HUES6 (cell line): Measurements from ENCODE around the gene SPSB1.
"Not testable (repeated sequence)": the region's sequence is repeated elsewhere in the genome, so short reads cannot be mapped to it uniquely, and the experiment has no call there.

Source experiments
- H3K27ac ChIP-seq: 2 replicates; pipeline ENCODE4 v1.7.0; 2013; ENCODE audit warnings: low read depth, mild to moderate bottlenecking, low read length, inconsistent platforms
- H3K27me3 ChIP-seq: 2 replicates; pipeline ENCODE4 v1.6.1; 2013; ENCODE audit warnings: low read length; ENCODE audit not compliant: control insufficient read depth, insufficient read depth
- H3K36me3 ChIP-seq: 2 replicates; pipeline ENCODE4 v1.6.1; 2013; ENCODE audit warnings: low read length; ENCODE audit not compliant: control insufficient read depth, insufficient read depth
- H3K4me1 ChIP-seq: 2 replicates; pipeline ENCODE4 v1.6.1; 2013; ENCODE audit warnings: low read length; ENCODE audit not compliant: control insufficient read depth, insufficient read depth
- H3K4me3 ChIP-seq: 2 replicates; pipeline ENCODE4 v1.5.1; 2013; ENCODE audit warnings: low read depth, low read length
- H3K9ac ChIP-seq: one replicate; pipeline ENCODE4 v1.6.1; 2013; ENCODE audit warnings: mild to moderate bottlenecking, low read length
- H3K9me3 ChIP-seq: 2 replicates; pipeline ENCODE4 v1.6.1; 2013; ENCODE audit warnings: low read depth, low read length; ENCODE audit not compliant: control insufficient read depth, insufficient read depth

Gene SPSB1

DNA sequence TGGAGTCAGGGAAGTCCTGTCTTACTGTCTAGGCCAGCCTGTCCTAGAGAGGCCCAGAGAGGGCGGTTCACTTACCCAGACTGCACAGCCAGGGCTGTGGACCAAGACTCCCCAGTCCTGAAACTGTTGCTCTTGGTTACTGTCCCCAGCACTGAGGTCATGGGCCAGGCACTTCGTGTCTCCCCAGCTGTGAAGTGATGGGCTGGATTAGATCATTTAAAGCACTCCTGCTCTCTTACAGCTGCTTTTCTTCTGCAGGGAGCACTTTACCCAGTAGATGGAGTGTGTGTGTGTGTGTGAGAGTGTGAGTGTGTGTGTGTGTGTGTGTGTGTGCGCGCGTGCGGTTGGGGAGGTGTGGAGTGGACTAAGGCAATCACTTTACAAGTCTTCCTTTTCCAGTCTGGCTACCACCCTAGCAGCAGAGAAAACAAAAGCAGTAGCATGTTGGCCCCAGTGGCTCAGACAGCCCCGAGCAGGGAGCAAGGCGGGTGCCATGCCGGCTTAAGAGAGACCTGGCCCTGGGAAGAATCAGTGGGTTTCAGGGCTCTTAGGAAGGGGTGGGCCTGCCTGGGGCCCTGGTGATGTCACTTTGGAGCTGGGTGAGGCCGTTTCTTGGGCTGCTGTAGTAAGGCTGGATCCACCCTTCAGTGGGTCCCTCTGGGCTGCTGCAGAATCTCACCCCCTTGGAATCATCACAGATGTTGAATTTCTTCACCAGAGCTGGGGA is 2.4 kb downstream of the SPSB1 start:
- Histone ChIP-seq H3K27me3 (peaks cover 21% of the 10 kb centered on the region), H3K9me3 (no peaks in the 10 kb centered on the region), H3K9ac (no peak overlapping the region), H3K36me3 (no peaks in the 10 kb centered on the region), H3K4me1 (peaks cover 25% of the 10 kb centered on the region), H3K27ac (no peak overlapping the region), H3K4me3 (no peak overlapping the region)

DNA sequence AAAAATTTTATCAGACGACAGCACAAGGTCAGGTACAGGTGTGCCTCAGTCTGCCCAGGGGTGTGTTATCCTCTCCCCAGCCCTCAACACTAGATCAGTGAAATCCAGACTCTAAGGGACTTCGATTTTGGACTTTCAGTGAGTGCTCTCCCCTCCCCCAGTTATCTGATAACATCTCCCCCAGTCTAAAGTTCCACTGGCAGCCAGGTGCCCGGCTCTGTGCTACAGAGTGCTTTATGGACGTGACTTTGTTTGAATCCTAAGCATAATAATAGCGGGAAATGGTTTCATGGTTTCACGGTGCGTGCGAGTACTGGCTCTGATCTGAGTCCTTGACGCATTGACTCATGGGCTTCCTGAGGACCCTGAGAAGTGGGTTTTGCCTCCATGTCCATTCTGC is 3.2 kb downstream of the SPSB1 start:
- Histone ChIP-seq H3K36me3 (no peaks in the 10 kb centered on the region), H3K9ac (no peak overlapping the region), H3K9me3 (no peaks in the 10 kb centered on the region), H3K27me3 (peaks cover 21% of the 10 kb centered on the region), H3K4me3 (no peak overlapping the region), H3K4me1 (peaks cover 25% of the 10 kb centered on the region), H3K27ac (no peak overlapping the region)

DNA sequence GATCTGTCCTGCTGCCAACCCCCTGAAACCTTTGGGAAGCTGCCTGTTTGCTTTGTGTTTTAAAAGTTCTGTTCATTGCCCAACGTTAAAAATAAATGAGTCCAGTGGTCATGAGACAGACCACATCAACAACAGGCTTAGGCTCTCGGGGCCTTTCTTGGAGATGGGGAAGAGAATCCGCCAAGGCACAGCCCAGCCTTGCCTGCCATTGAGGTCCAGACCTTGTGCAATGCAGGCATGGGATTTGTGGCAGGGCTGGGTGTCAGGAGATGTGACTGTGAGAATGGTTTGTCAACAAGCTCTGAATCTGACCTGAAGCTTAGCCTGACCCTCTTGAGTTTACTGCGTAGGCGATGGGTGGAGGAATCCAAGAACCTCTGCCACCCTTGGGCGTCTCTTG is 4.2 kb downstream of the SPSB1 start:
- Histone ChIP-seq H3K4me1 (peaks cover 22% of the 10 kb centered on the region), H3K27me3 (peaks cover 16% of the 10 kb centered on the region), H3K9ac (no peak overlapping the region), H3K36me3 (no peaks in the 10 kb centered on the region; the same call in 1 of the 2 replicates), H3K9me3 (no peaks in the 10 kb centered on the region), H3K27ac (no peak overlapping the region), H3K4me3 (no peak overlapping the region)

DNA sequence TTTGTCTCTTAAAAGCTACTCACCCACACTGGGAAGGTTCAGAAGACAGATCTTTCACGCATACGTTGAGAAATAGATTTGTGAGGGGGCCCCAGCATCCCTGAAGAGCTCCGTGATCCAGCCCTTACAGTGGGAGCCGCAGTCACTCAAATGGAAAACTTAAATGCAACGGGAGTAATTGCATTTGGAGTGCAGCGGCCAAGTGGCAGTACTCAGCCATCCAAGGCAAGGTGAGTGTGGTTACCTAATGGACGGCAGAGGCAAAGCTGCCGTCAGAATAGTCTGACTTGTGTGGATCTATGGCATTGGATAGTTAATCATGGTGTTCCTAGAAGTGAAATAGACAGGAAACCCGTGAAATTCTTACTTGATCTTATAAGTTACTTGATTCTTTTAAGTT is 5.1 kb downstream of the SPSB1 start:
- Histone ChIP-seq H3K36me3 (no peaks in the 10 kb centered on the region; the same call in 1 of the 2 replicates), H3K4me1 (peaks cover 21% of the 10 kb centered on the region), H3K9me3 (no peaks in the 10 kb centered on the region), H3K27me3 (peaks cover 10% of the 10 kb centered on the region), H3K9ac (no peak overlapping the region), H3K4me3 (no peak overlapping the region), H3K27ac (no peak overlapping the region)

DNA sequence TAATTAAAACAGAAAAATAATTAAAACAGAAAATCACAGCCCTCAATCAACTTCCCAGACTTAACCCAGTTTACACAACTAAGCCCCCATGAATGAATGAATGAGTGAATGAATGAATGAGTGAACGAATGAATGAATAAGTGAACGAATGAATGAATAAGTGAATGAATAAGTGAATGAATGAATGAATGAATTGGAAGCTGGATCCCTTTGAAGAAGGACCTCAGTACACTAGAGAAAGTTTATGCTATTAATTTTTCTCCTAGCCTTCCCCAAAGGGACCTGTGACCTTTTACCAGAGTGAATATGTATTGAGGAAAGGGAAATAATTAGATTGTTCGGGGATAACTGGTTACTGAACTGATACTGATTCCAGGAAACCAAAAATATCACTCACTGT is 5.6 kb downstream of the SPSB1 start:
- H3K36me3 ChIP-seq = no peaks in the 10 kb centered on the region; the same call in 1 of the 2 replicates
- H3K4me1 ChIP-seq = peaks cover 23% of the 10 kb centered on the region
- peaks cover 10% of the 10 kb centered on the region for H3K27me3 ChIP-seq
- no peak overlapping the region for H3K27ac ChIP-seq
- no peak overlapping the region for H3K9ac ChIP-seq
- no peaks in the 10 kb centered on the region for H3K9me3 ChIP-seq
- H3K4me3 ChIP-seq = no peak overlapping the region

DNA sequence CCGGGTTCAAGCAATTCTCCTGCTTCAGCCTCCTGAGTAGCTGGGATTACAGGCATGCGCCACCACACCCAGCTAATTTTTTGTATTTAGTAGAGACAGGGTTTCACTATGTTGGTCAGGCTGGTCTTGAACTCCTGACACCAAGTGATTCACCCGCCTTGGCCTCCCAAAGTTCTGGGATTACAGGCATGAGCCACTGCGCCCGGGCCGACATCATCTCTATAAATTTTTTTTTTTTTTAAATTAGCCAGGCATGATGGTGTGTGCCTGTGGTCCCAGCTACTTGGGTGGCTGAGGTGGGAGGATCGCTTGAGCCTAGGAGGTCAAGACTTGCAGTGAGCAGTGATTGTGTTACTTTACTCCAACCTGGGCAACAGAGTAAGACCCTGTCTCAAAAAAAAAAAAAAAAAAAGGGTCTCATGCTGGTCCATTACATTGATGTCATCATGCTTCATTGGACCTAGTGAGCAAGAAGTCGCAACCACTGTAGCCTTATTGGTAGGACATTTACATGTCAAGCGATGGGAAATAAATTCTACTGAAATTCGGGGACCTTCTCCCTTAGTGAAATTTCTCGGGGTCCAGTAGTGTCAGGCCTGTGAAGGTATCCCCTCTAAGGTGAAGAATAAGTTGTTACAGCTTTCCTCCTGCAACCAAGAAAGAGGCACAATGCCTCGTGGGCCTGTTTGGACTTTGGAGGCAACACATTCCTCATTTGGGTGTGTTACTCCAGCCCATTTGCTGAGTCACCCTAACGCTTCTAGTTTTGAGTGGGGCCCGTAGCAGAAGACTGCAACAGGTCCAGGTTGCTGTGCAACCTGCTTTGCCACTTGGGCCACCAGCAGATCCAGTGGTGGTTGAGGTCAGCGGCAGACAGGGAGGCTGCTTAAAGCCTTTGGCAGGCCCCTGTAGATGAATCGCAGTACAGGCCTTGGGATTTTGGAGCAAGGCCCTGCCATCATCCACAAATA is 7.2 kb downstream of the SPSB1 start:
- H3K36me3 ChIP-seq, H3K4me3 ChIP-seq, H3K9me3 ChIP-seq, H3K27ac ChIP-seq, H3K27me3 ChIP-seq, H3K9ac ChIP-seq: not testable (repeated sequence)
- H3K4me1 ChIP-seq = peaks cover 16% of the 10 kb centered on the region; the same call in 1 of the 2 replicates

DNA sequence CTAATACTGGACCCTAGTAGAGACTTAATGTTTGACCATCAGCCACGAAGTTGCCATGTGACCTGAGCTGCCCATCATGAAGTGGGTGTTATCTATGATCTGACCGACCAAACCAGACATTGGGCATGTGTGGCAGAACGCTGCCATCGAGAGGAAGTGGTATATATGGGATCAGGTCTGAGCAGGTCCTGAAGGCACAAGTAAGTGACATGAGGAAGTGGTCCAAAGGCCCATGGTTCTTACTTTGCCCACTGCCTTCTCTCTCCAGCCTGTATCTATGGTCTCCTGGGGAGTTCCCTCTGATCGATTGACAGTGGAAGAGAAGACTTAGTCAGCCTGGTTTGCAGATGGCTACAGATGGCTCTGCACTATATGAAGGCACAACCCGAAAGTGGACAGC is 7.9 kb downstream of the SPSB1 start:
- no peak overlapping the region for H3K27ac ChIP-seq
- no peaks in the 10 kb centered on the region for H3K27me3 ChIP-seq
- no peak overlapping the region for H3K4me3 ChIP-seq
- no peak overlapping the region for H3K9ac ChIP-seq
- no peaks in the 10 kb centered on the region; the same call in 1 of the 2 replicates for H3K36me3 ChIP-seq
- no peaks in the 10 kb centered on the region for H3K9me3 ChIP-seq
- H3K4me1 ChIP-seq = peaks cover 9% of the 10 kb centered on the region; the same call in 1 of the 2 replicates

DNA sequence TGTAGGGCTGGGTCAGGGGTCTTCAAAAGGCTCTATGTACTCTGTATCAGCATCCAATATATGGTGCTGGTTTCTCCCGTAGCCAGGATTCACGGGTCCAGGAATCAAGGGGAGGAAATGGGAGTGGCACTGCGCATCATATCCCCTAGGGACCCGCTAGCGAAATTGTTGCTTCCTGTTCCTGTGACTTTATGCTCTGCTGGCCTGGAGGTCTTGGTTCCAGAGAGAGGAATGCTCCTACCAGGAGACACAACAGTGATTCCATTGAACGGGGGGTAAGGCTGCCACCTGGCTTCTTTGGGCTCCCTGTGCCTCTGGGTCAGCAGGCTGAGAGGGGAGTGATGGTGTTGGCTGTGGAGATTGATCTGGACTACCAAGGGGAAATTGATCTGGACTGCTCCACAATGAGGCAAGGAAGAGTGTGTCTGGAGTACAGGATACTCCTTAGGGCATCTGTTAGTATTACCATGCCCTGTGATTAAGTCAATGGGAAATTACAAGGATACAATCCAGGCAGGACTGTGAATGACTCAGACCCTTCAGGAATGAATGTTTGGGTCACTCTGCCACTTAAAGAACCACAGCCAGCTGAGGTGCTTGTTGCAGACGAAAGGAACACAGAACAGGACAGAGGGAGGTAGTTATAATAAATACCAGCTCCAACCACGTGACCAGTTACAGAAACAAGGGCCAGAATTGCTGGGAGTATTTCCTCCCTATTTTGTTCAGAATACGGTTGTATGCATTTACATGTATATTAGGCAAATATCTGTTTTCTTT is 10.2 kb downstream of the SPSB1 start:
- Histone ChIP-seq H3K27ac (no peak overlapping the region), H3K4me3 (no peak overlapping the region), H3K9me3 (no peaks in the 10 kb centered on the region), H3K27me3 (no peaks in the 10 kb centered on the region), H3K9ac (no peak overlapping the region), H3K36me3 (no peaks in the 10 kb centered on the region; the same call in 1 of the 2 replicates), H3K4me1 (peaks cover 6% of the 10 kb centered on the region; the same call in 1 of the 2 replicates)

DNA sequence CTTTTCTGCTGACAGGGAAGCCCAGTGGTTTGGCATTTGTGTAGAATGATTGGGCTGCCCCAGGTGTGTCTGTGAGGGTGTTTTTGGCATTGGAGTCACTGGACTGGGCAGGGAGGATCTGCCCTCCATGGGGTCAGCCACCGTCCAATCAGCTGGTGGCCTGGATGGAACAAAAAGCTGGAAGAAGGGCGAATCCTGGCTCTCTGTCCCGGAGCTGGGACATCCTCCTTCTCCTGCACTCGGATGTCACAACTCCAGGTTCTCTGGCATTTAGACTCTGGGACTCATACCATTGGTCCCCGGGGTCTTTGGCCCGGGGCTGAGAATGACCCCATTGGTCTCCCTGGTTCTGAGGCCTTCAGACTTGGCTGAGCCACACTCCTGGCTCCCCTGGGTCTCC is 11.2 kb downstream of the SPSB1 start:
- Histone ChIP-seq H3K27me3 (no peaks in the 10 kb centered on the region), H3K27ac (no peak overlapping the region)

DNA sequence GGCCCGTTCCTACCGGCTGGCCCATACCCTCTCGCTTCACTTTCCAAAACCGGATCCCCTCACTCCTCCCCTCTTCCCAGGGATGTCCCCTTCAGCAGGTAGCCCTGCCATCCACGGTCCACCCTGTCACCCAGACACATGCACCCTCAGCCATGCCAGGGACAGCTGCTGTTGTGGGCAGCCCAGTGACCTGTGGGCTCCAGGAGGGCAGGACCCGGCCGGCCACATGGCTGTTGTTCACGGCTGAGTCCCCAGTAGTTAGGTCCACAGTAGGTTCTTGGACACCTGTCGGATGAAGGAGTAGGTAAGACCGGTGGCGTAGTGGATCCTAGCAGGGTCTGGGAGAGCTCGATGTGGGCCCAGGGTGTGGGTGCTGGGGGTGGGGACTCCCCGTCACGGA is 12.5 kb downstream of the SPSB1 start:
- Histone ChIP-seq H3K27ac (no peak overlapping the region), H3K4me1 (peaks cover 6% of the 10 kb centered on the region; the same call in 1 of the 2 replicates), H3K36me3 (no peaks in the 10 kb centered on the region; the same call in 1 of the 2 replicates), H3K9ac (no peak overlapping the region), H3K27me3 (no peaks in the 10 kb centered on the region), H3K9me3 (no peaks in the 10 kb centered on the region), H3K4me3 (no peak overlapping the region)

More for the DNA sequence above, 11.2 kb downstream of the SPSB1 start:
- Histone ChIP-seq H3K9me3 (no peaks in the 10 kb centered on the region), H3K4me1 (peaks cover 6% of the 10 kb centered on the region; the same call in 1 of the 2 replicates), H3K36me3 (no peaks in the 10 kb centered on the region; the same call in 1 of the 2 replicates), H3K4me3 (no peak overlapping the region), H3K9ac (no peak overlapping the region)
